KOPT-K1 (cell line): ENCODE data around the gene FAM240A.
A peak's percentile ranks its signal among the peaks of the same experiment; 100 is the strongest.

Source experiments
- H3K27ac ChIP-seq: fragments of 200-600 bp; sonication (generic); 2 replicates; pipeline ENCODE4 v1.5.1; 2016; ENCODE audit warnings: antibody characterized with exemption, mild to moderate bottlenecking, low read depth, low read length; ENCODE audit not compliant: poor library complexity, severe bottlenecking
- H3K36me3 ChIP-seq: fragments of 200-600 bp; sonication (generic); 2 replicates; pipeline ENCODE4 v1.5.1; 2017; ENCODE audit warnings: antibody characterized with exemption, mild to moderate bottlenecking, low read length, moderate library complexity; ENCODE audit not compliant: insufficient read depth
- H3K9me3 ChIP-seq: fragments of 200-600 bp; sonication (generic); 2 replicates; pipeline ENCODE4 v1.5.1; 2017; ENCODE audit warnings: antibody characterized with exemption, low read length, mild to moderate bottlenecking; ENCODE audit not compliant: insufficient read depth, poor library complexity, severe bottlenecking

The FAM240A gene

DNA sequence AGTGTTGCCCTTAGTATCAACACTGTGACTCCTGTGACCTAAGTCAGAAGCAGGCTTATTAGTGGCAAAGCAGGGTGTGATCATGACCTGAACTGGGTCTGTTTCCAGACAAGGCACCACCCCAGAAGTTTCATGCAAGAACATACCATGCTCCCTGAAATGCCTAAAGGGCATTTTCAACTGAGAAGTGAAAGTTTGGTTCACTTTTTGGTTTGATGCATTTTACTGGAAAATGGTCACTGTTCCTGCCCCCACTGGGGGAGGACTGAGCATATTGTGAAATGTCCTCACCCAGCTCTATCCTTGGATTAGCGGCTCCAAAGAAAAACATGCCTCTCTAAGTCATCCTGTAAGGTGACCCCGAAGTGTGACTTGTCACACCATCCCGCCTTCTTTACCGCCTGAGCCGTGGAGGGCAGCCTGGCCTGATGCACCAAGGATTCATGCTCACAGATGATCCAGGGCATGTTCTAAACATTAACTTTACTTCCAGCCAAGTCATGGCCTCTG lies 3.1 kb upstream of the FAM240A start:
- no peak overlapping the region for H3K27ac ChIP-seq
- no peaks in the 10 kb centered on the region for H3K9me3 ChIP-seq
- no peaks in the 10 kb centered on the region for H3K36me3 ChIP-seq

DNA sequence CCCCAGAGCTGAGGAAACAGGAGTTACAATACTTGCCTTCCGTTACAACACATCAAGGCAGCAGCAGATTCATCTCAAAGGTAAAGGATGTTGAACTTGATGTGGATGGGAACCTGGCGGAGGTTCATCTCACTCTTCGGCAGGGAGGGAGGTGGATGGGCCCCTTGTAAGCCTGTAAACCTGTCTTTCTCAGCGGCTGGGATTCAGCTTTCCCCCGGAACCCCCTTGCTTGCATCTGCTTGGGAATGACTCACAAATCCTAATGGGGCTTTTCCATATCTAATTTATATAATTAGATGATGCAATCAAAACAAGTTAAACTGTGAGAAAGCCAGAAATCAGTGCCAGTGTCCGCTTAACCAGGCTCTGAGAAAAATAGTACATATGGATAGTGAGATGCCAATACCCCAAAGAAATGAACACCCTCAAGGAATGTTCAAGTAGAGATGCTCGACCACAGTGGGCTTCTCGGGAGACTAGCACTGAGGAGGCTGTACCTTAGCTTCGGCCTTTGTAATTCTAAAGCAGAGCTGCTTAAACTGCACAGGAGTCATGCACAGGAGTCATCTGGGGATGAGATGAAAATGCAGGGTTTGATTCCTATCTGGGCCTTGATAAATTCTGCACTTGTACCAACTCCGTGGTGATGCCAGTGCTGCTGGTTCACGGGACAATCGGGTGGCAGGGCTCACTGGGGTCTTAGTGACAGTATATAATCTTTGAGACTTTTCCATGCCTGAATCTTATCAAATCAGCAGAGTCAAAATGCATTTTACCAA lies 2.2 kb upstream of the FAM240A start:
- H3K9me3 ChIP-seq: no peaks in the 10 kb centered on the region
- H3K36me3 ChIP-seq: no peaks in the 10 kb centered on the region
- no peak overlapping the region for H3K27ac ChIP-seq

DNA sequence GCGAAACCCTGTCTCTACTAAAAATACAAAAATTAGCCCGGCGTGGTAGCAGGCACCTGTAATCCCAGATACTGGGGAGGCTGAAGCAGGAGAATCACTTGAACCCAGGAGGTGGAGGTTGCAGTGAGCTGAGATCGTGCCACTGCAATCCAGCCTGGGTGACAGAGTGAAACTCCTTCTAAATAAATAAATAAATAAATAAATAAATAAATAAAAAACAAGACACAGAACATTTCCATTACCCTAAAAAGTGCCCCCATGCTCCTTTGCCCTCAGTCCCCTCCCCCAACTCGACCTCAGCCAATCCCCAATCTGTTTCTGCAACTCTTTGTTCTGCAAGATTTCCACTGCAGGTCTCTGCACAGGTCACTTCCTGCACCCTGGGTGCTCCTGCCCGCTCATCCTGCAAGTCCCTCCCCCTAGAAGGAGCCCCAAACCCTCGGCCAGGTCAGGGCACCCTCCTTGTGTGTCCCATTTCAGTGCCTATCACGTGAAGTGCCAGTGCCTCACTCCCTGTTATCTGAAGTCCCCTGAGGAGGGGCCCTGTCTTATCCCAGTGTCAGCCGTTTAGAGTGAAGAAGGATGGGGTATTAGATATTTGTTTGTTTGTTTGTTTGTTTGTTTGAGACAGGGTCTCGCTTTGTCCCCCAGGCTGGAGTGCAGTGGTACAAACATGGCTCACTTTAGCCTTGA lies 1.1 kb downstream of the FAM240A start:
- Histone ChIP-seq H3K27ac (no peak overlapping the region), H3K36me3 (no peaks in the 10 kb centered on the region), H3K9me3 (no peaks in the 10 kb centered on the region)

DNA sequence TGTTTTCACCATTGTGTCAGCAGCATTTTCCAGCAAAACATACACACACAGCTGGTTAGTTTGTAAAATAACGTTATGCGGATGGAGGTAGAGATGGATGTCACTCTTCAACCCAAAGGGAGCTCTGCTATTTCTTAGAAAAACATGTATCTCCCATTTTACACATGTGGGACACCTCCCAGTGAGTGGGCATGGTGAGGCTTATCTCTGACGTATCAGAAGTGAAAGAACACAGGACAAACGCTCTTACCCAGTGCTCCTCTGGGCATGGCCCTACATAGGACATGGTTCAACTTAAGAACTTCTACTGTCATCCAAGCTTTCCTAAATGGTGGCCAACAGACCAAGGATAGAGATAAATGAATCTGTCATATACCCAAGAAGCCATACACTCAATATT lies 2.1 kb downstream of the FAM240A start:
- no peaks in the 10 kb centered on the region for H3K9me3 ChIP-seq
- no peak overlapping the region for H3K27ac ChIP-seq
- no peaks in the 10 kb centered on the region for H3K36me3 ChIP-seq

DNA sequence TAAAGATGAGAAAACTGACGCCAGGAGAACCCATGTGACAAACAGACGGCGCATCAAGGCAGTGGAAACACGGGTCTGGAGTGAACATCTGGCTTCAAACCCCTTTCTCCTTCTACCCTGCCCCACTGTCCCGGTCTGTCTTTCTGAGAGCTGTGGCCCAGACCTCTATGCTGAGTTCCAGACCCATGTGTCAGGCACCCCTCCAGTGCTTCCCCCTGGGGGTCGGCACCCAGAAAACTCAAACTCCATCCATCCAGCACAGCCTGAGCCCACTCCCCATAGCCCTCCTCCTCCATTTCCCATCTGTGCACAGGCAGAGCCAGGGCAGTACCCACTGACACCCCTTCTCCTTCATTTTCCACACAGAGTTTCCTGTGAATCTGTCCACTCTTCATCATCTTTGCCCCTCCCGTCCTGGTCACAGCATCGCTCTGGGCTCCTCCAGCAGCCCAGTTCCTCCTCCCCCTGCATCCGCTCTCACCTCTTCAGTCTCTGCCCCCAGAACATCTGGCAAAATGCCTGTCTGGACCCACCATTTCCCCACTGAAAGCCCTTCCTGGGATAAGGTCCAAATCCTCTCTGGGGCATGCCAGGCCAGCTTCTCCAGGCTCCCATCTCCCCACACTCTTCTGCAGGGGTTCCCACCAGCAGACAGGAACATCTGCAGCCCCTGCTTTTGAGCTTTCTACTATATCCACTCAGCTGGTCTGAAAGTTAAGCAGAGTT lies 2.9 kb downstream of the FAM240A start:
- no peaks in the 10 kb centered on the region for H3K9me3 ChIP-seq
- H3K36me3 ChIP-seq: no peaks in the 10 kb centered on the region

DNA sequence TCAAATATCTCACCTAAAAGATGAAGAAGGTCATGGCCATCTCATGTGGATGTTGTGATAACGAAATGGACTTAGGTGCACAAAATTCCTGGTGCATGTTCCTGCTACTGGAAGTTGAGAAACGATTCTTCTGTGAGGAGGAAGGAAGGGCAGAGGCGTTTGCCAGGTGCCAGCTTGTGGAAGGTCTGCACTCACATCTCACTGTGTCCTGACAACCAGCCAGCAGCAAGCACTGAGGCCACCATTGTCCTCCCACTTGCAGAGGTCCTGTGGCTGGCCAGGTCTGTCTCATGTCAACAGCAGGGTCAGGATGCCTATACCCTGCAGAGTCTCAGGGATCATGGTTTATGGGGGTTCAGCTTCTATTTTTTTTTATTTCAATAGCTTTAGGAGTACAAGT lies 3.7 kb downstream of the FAM240A start:
- Histone ChIP-seq H3K36me3 (no peaks in the 10 kb centered on the region), H3K9me3 (no peaks in the 10 kb centered on the region), H3K27ac (no peak overlapping the region)

More for the DNA sequence above, 2.9 kb downstream of the FAM240A start:
- H3K27ac ChIP-seq: no peak overlapping the region

DNA sequence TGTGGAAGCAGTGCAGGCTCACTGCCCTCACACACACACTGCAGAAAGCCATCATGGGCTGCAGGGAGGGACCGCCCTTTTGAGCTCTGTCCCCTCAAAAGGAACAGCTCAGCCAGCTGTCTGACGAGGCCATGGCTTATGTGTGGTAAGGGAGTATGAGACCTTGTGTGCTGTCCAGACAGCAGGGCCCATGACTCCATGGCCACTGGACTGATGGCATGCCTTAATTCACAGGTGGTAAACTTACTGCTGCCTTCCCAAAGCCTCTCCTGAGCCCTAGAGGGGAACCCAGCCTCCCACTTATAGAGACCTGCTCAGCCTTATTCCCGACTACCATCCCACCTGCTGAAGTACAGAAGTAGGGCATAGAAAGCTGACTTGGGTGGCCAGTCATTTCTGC lies 5.6 kb downstream of the FAM240A start:
- Histone ChIP-seq H3K27ac (no peak overlapping the region), H3K9me3 (no peaks in the 10 kb centered on the region), H3K36me3 (no peaks in the 10 kb centered on the region)

DNA sequence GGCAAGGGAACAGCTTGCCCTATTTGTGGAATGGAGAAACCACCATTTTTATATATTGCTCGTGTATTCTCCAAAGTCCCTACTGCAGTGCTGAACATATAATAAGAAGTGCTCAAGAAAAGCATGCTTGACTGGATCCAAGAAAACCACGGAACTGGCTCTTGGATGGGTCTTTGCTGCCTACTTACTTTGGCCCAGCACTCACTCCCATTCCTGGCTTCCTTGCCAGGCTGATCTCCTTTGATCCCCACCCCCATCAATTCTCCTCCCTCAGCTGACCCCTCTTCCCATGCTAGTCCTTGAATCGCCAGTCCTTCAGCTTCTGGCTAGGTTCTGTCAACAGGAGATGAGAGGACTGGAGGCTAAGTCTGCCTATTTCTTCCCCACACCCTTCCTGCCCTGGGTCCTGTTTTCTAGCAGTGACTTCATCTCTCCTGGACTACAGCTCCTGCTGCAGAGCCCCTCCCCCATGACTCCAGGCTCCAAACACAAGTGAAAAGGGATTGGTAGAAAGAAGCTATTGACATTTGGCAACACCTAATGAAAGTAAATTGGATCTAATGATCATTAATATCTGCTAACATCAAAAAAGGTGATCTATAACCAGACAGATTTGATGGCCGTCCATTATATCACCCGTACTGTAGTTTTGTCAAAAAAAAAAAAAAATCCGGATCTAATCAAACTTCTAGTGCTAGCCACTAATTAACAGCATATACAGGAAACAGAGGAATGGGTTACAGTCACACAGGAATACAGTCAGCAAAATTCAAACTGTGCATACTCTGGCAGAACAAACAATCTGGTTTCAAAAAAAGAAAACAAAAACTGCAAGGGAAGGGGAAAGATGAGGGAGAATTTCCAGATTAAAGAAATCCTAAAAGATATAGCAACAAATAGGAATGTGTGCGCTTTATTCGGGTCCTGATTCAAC lies 7.8 kb downstream of the FAM240A start:
- H3K36me3 ChIP-seq: no peaks in the 10 kb centered on the region
- no peak overlapping the region for H3K27ac ChIP-seq
- no peaks in the 10 kb centered on the region for H3K9me3 ChIP-seq

DNA sequence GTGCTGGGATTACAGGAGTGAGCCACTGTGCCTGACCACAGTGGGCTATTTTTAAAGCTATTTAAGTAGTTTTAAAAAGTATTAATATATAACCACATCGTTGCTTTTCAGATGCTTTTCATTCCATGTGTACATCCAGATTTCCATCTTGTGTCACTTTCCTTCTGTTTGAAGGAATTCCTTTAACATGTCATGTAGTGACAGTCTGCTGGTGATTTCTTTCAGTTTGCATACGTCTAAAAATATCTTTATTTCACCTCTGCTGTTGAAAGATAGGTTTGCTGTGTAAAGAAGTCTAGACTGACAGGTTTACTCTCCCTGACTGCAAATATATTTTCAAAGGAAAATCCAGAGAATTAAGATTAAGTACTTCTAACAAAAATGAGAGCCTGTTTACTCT lies 12.2 kb downstream of the FAM240A start:
- Histone ChIP-seq H3K9me3 (no peaks in the 10 kb centered on the region), H3K27ac (no peak overlapping the region), H3K36me3 (no peaks in the 10 kb centered on the region)

DNA sequence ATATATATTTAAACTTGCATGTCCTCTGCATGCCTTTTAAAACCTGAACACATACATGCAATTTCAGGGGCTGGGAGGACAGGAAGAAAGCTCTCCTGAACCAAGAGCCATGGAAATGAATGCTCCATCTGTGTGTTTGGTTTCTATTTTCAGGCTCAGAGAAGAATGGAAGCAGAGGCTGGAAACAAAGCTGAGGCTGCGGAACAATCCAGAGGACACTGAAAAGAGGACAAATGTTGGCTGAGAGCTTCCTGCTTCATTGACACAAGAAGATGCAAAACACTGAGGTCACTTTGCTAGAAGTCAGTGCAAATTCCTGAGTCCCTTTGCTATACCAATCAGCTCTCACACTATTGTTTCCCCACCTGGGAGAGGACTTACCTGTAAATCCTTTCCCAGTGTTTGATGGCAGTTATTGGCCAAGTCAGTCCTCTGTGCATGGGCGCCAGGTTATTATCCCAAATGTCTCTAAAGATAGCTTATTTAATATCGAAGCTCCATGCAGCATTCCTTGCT lies 12.7 kb downstream of the FAM240A start:
- Histone ChIP-seq H3K9me3 (no peaks in the 10 kb centered on the region), H3K36me3 (no peaks in the 10 kb centered on the region), H3K27ac (no peak overlapping the region)

DNA sequence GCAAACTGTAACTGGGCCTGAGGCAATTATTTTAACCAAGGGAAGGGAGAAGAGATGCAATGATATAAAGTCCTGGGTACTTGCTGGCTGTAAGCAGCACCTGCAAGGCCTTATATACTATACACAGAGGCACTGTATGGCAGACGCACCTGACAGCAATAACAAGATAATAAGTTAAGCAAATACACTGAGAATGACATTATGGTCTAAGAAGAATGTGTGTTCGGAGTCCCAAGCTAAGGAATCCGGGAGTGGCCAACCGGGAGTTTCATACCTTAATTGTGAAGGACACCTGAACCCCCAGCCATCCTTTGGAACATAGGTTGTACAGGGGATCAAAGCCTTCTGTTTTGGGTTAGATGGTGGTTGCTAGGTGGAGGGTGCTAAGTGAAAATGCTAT lies 13.7 kb downstream of the FAM240A start:
- H3K27ac ChIP-seq: no peak overlapping the region
- H3K36me3 ChIP-seq: no peaks in the 10 kb centered on the region
- no peaks in the 10 kb centered on the region for H3K9me3 ChIP-seq

DNA sequence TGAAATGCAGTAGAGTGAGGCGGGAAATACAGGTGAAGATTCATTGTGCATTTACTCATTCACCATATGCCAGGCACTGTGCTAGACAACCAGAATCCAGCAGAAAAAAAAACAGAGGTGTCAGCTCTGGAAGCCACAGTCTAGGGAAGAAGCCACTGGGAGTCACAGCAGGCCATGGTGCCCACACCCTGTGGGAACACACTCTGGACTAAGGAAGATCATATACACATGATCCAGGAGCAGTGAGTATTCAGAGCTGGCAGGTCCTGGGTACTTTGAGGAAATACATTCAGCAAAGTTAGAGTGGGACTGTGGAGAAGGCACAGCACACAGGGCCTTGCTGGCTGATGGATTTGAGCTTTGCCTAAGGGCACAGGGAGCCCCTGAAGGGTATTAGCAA lies 14.8 kb downstream of the FAM240A start:
- Histone ChIP-seq H3K36me3 (no peaks in the 10 kb centered on the region), H3K27ac (no peak overlapping the region), H3K9me3 (no peaks in the 10 kb centered on the region)

DNA sequence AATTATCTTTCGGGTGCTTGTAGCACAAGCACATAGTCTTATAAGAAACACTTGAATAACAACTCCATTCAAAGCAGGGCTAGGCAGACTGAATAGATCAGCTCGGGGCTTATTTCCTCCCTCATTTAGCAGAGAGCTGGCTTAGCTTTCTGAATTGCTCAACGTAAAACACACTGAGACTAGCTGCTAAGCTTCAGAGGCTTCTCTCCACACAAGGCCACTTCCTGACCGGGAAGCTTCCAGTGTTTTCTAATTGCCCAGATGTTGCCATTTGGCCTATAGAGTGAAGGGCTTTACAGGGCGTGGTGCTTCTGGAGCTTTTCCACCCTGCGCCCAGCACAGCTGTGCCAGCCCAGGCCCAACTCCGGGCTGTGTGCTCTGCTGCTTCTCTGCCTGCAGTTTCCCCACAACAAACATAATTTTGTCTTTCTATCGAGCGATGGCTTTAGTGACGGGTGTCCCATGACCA lies 16.6 kb downstream of the FAM240A start:
- H3K36me3 ChIP-seq: no peaks in the 10 kb centered on the region
- no peaks in the 10 kb centered on the region for H3K9me3 ChIP-seq
- H3K27ac ChIP-seq: peak overlapping the region; percentile 61
